LHCN-M2 (cell line): ENCODE results near the gene SORBS1. TPM values are rescaled to one million over a fixed set of nuclear protein-coding genes. Genes with fewer than 3 reads are reported as not detected.
A peak's percentile ranks its signal among the peaks of the same experiment; 100 is the strongest.

Source experiments
- DNase-seq: peaks from one replicate; pipeline ENCODE4 v3.0.0-alpha.2; 2012; ENCODE audit warnings: low read depth
- total RNA-seq: library from RNA; depleted of rRNA; stranded (reverse); fragments of >200 nt; gene quantifications from 2 replicates; pipeline ENCODE4 v1.2.3, GENCODE V29; 2014

The SORBS1 gene
- total RNA-seq, 1 experiment from 2014 or later = 6.5 TPM

GRCh38 chr10:95326396-95326795 lies 234.8 kb downstream of the SORBS1 start:
- no peak for DNase-seq

- DNase-seq = no peak
These were observed 235.3 kb downstream of the SORBS1 start for GRCh38 chr10:95325863-95326262.

GRCh38 chr10:95324436-95325268 lies 236.5 kb downstream of the SORBS1 start:
- no peak for DNase-seq

- DNase-seq = no peak
These were observed 239.4 kb downstream of the SORBS1 start for GRCh38 chr10:95321554-95322301.

- DNase-seq = peak; percentile 61
These were observed 241.9 kb downstream of the SORBS1 start for GRCh38 chr10:95319239-95319638.

DNA sequence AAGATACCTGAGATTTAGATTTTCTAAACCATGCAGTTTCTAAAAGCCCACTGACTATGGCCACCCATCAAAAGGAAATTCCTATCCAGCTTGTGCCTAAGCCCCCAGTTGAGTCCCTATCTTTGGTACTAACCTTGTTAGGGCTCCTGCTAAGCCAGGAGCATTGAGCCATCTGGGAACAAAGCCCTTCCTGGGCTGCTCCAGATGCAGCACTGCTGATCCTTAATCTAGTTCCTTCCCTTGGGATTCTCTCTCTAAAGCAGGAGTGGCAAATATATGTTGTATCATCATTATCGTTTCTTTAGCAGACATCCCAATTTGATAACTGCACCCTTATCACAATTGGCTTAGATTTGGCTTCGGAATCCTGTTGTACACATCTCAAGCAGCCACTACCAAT lies 245.7 kb downstream of the SORBS1 start:
- DNase-seq = no peak

DNA sequence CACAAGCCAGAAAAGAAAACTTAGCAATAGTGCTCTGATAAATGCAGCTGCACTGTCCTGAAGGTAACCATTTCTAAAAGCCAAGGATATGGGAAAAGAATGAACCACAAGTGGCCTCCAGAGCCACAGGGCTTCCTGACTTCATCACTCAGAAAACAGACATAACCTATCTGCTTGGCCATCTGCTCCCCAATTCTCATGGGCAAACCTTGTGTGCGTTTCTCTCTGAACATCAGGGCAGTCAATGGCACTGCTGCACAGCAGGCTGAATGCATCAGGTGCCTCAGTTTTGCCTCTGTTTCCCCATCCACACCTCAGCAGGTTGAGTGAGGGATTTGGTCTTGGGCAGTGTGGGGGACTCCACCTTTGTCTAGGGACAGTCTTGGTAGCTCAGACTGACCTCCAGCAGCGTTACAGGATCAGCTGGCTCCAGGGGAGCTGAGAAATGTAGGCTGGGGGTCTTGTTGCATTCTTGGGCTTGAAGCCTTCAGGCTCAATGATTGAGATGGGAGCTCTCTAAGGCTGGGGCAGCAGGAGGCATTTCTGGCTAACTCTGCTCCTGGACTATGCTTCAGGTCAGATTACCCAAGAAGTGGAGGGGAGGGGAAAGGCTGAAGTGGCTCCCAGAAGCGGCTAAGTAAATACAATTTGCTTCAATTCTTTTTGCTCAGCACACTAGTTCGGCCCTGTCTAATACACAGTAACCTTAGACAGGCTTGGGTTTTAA lies 246.8 kb downstream of the SORBS1 start:
- DNase-seq = no peak

DNA sequence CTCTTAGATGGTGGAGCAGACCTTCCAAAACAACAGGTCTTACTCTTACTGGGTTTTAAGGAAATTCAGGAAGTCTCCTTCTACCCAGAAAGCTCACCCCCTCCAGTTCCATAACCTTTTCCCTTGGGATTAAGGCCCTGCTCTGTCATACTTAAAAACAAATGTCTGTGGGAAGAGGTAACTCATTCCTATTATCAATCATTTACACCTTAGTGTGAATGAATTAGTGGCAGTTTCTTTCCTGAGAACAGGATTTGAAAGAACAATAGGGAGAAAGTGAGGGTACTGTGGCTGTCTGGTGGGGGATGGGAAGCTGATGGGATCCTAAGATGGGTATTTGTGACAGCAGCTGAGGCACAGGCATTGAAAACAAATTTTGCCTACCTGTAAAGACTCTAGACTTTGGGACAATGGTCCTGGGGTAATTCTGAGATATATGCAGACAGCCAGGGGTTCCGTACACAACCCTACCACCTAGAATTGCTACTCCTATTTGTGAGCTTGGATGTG lies 248.1 kb downstream of the SORBS1 start:
- no peak for DNase-seq

- DNase-seq = no peak
These were observed 248.9 kb downstream of the SORBS1 start for GRCh38 chr10:95312257-95312656.

GRCh38 chr10:95309958-95310357 lies 251.2 kb downstream of the SORBS1 start:
- no peak for DNase-seq

DNA sequence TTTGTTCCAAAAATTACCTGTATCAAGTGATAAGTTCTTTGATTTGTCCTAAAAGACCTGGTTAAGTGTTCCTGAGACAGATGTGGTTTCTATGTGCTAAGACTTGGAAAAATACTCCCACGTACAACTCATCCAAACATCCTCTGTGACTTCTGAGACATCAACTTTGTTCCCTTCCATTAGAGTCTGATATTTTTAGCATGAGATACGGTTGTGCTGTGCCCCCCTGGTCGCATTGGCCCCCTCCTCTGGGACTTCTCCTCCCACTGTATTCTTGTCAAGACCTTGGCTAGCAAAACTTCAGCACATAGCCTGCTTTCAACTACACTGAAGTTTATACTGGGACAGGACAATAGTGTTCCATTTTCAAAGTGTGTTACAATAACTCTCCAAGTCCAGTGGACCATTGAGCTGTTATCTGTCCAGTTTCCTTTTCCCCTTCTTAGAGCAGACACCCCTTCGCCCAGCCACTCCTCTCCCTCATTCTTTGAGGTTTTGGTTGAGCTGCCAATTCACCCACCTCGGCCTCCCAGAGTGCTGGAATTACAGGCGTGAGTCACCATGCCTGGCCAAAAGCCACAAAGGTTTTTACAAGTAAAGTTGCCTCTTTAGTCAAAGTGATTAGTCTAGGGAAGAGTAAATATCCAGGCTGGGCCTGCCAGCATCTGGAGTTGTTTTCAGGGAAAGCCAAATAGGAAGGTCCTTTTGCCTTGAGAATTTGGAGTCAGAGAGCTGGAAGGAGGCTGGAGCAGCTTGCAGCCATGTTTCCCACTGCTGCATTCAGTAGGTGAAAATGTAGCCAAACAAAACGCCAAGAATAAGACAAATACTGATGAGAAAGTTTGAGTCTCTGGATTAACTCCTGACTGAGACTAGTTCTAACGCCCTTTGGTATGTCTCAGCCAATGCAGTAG lies 252.5 kb downstream of the SORBS1 start:
- DNase-seq = peak; percentile 95

GRCh38 chr10:95306851-95307250 lies 254.3 kb downstream of the SORBS1 start:
- DNase-seq = no peak

DNA sequence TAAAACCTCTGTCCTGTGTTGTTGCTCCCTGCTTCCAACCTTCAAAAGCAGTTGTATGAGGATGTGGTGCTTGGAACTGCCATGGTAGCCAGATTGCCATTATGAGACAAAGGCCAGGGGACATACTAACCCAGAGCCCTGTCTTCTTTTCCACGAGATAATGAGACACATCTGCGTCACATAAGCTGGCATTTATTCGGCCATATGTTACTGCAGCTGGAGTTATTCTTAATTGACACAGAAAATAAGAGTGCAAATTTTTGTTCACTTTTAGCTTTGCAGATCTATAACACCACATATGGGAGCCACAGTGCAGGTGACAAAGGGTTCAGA lies 254.9 kb downstream of the SORBS1 start:
- no peak for DNase-seq

GRCh38 chr10:95305606-95306317 lies 255.4 kb downstream of the SORBS1 start:
- no peak for DNase-seq

DNA sequence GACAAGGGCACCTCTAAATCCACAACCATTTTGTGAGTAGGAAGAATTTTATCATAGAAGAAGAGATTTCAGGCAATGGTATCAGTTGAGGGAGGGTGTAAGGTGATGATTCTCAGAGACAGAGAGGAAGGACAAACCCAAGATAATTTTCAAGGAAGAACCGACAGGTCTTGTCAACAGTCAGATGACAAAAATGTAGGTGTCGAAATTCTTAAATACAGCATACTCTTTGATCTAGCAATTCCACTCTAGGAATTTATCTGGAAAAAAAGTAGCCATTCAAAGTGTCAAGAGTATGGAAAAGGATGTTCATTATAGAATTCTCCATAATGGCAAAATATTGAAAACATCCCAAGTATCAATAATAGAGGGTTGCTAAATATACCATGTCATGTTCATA lies 256.2 kb downstream of the SORBS1 start:
- DNase-seq = no peak

- DNase-seq = no peak
These were observed 256.7 kb downstream of the SORBS1 start for GRCh38 chr10:95304463-95304862.

DNA sequence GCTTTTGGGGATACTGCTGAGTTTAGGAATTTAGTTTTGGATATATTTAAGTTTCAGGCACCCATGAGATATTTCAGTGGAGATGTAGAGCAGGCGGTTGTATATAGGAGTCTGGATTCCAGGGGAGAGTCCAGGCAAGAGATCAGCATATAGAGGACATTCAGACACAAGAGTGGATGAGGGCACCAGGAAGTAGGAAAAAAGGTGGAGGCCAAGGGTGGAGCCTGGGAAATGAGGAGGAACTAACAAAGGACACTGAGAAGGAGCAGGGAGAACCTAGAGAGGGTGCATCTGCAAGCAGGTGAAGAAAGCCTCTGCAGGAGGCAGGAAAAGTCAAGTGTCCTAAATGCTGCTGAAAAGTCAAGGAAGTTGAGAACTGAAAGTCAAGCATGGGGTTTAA lies 257.2 kb downstream of the SORBS1 start:
- DNase-seq = no peak

GRCh38 chr10:95303535-95303934 lies 257.6 kb downstream of the SORBS1 start:
- no peak for DNase-seq

DNA sequence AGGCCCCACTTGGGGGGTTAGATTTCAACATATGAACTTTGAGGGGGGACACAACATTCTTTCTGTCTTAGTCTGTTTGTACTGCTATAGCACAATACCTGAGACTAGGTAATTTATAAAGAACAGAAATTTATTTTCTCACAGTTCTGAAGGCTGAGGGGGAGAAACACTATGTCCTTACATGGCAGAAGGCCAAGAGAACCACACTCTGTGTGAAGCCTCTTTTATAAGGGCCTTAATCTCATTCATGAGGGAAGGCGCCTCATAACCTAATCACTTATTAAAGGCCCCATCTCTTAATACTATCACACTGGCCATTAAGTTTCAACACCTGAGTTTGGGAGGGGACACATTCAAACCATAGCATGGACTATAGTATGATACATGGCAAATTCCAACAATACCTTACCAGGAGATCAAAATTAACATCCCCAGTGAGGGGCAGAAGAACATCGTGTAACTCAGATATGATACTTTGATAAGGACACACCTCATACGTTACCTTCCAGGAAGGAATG lies 261.1 kb downstream of the SORBS1 start:
- DNase-seq = no peak

- DNase-seq = no peak
These were observed 263.8 kb downstream of the SORBS1 start for GRCh38 chr10:95297402-95297801.
